Myocyte (in vitro differentiated cells): ENCODE measurements around the gene CNEP1R1. TPM values are rescaled to one million over a fixed set of nuclear protein-coding genes. Genes with fewer than 3 reads are reported as not detected.
A peak's percentile ranks its signal among the peaks of the same experiment; 100 is the strongest.
"Not testable (repeated sequence)": the region's sequence is repeated elsewhere in the genome, so short reads cannot be mapped to it uniquely, and the experiment has no call there.

Experiments
- DNase-seq: peaks from one replicate; pipeline ENCODE4 v3.0.0-alpha.2; 2012; ENCODE audit warnings: low read depth
- polyA plus RNA-seq: library from polyadenylated mRNA; unstranded; fragments of >200 nt; gene quantifications from one replicate; pipeline ENCODE4 v1.2.1, GENCODE V29; 2012; ENCODE audit warnings: missing spikeins
- total RNA-seq: library from RNA; depleted of rRNA; stranded (reverse); fragments of >200 nt; gene quantifications from 2 replicates; pipeline ENCODE4 v1.2.3, GENCODE V29; 2014

The CNEP1R1 gene
- 15.5 and 27.3 TPM in 2 replicates for total RNA-seq
- polyA plus RNA-seq, result 17.9 TPM

GRCh38 chr16:50024684-50025536 lies at the start of gene CNEP1R1:
Gene CNEP1R1 (plus strand): TSS chr16:50025225. CDS start chr16:50025316, 91 bp downstream.
- peak; percentile 98 for DNase-seq

DNA sequence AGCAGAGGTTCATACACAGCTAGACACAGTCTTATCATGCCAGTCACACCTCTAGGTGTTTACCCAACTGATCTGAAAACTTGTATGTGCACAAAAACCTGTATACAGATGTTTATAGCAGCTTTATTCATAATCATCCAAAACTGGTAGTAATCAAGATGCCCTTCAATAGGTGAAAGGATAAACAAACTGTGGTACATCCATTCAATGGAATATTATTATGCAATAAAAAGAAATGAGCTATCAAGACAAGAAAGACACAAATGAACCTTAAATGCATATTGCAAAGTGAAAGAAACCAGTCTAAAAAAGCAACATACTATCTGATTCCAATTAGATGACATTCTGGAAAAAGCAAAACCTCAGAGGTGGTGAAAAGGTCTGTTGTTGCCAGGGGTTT lies 47.6 kb upstream of the CNEP1R1 start:
- no peak for DNase-seq

GRCh38 chr16:49978569-49979326 lies 46.3 kb upstream of the CNEP1R1 start:
- DNase-seq, result no peak

DNA sequence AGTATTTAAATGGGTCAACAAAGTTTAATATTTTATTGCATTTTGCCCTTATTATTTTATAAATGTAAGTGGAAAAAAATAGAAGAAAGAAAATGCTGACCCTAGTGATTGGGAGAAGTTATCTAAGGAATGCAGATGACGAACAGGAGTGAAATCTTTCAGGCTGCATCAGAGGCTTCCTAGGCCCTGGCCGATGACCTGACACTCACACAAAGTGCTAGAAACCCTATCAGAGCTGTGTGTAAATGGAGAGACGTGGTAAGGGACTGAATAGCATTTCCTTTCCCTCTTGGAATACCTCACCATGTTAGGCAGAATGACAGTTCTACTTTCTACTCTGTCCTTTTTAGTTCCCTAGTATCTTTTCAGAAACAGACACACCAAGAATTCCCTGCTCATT lies 44.9 kb upstream of the CNEP1R1 start:
- DNase-seq, result no peak

DNA sequence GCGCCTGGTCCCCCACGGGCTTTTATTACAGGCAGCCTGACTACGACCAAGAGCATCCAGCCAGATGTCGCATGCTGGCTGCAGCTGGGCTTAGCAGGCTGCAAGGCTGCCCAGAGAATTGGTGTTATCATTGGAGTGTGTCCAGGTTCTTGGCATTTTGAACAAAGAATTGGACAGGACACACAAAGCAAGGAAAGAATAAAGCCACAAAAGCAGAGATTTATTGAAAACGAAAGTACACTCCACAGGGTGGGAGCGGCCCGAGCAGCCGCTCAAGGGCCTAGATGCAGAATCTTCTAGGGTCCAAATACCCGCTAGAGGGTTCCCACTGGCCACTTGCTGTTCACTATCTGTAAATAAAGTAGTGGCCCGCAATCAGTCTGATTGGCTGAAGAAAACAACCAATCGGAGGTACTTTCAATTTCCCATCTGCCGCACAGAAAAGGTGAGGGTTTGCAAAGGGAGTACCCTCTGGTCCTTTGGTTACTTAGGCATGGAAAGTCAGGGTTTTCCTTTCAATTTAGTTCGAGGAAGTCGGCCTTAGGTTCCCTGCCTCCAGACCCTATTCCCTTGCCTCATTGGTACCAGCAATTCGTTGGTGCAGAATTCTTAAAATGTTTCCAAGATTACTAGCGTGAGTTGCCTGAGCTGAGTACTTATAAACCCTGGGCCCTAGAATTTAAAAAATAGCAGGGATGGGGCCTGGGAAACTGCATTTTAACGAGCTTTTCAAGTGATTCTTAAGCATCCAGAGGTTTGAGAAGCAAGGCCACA lies 38.5 kb upstream of the CNEP1R1 start:
- peak; percentile 51 for DNase-seq

GRCh38 chr16:49987381-49987780 lies 37.6 kb upstream of the CNEP1R1 start:
- no peak for DNase-seq

DNA sequence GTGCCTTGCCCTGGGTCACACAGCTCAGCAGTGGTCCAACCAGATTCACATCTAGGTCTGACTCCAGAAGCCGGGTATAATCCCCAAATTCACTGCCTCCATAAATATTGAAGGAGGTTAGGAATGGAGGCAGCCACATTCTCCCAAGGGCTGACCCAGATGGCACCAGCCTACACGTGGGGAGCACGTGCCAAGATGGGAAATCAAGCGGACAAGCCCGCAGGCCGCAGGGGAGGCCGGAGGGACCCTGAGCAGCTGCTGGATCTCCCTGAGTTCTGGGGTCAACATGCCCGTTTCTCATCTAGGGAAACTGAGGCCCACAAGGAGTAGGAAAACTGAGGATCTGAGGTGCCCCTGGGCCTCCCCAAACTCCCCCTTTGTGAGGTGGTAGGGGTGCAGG lies 32.2 kb upstream of the CNEP1R1 start:
- DNase-seq, result no peak

- DNase-seq, result no peak
These were observed 31.4 kb upstream of the CNEP1R1 start for GRCh38 chr16:49993579-49993978.

DNA sequence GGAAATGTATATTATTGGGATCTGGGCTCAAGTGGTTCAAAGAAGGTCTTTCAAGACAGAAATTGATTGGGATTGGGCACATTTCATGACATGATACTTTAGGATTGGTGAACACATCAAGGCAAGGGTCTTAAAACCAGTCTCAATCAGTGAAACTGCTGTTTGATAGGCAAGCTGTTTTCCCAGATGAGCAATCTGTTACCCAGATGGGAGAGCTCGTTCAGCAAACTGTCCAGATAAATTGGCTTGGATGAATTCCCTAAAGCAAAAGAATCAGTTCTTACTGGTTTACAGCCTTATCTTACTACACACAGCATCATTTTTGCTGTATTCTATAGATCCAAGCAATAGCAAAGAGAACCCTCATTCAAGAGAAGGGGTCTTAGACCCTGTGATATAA lies 31.0 kb upstream of the CNEP1R1 start:
- no peak for DNase-seq

DNA sequence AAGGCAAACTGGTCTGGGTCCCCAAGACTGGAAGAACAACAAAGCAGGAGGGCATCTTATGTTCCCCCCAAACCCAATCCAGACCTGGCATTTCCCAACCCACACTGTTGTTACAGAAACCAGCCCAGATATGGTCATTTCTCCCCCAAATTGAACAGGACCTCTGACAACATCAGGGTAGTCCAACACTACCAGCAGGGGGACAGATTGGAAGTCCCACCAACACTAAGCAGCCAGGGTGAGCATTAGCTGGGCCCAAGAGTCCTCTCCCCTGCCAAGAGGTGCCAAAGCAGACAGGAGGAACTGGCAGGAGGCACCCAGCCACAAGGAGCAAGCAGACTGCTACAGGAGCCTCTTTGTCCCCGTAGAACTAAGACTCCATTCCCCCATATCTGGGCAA lies 29.3 kb upstream of the CNEP1R1 start:
- no peak for DNase-seq

DNA sequence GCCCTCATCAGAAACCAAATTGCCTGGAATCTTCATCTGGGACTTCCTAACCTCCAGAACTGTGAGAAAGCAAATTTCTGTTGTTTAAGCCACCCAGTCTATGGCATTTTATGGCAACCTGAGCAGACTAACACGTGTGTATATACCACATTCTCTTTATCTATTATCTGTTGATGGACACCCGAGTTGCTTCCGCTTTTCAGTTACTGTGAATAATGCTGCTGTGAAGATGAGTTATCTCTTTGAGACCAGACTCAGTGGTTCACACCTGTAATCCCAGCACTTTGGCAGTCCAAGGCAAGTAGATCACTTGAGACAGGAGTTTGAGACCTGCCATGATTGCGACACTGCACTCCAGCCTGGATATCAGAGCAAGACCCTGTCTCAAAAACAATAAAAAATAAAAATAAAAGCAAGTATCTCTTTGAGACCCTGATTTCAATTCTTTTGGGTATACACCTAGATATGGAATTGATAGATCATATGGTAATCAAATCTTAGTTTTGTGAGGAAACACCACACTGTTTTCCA lies 27.2 kb upstream of the CNEP1R1 start:
- no peak for DNase-seq

DNA sequence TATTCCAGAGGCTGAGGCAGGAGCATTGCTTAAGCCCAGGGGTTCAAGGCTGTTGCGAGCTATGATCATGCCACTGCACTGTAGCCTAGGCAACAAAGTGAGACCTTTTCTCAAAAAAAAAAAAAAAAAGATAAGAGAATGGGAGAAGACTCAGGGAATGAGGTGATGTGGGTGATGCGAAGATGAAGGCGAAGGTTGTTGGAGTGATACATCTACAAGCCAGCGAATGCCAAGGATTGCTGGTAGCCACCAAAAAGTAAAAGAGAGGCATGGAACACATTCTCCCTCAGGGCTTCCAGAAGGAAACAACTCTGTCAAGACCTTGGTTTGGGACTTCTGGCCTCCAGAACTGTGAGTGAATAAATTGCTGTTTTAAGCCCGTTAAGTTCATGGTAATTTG lies 26.0 kb upstream of the CNEP1R1 start:
- DNase-seq, result no peak

- DNase-seq, result no peak
These were observed 23.9 kb upstream of the CNEP1R1 start for GRCh38 chr16:50001144-50001543.

DNA sequence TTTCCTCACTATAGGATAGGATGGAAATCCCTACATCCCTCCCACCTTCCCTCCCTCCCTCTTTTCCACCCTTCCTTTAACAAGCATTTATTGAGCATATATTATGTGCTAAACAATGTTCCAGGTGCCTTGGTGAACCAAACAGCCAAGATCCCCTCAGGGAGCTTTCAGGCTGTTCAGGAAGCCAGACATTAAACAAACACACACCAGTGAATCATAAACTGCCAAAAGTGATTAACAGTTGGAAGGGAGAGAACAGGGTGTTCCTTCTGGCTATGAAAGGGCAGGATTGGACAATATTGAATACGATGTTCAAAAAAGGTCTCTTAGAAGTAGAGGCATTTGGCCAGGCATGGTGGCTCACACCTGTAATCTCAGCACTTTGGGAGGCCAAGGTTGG lies 22.8 kb upstream of the CNEP1R1 start:
- DNase-seq, result no peak

- DNase-seq, result no peak
These were observed 20.8 kb upstream of the CNEP1R1 start for GRCh38 chr16:50004239-50004638.

DNA sequence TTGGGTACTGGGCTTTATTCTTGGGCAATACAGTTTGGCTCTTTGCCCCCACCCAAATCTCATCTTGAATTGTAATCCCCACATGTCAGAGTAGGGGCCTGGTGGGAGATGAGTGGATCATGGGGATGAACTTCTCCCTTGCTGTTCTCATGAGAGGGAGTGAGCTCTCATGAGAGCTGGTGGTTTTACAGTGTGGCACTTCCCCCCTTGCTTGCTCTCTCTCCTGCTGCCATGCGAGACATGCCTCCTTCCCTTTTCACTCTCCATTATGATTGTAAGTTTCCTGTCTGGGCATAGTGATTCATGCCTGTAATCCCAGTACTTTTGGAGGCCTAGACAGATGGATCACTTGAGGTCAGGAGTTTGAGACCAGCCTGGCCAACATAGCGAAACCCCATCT lies 18.1 kb upstream of the CNEP1R1 start:
- DNase-seq, result no peak

DNA sequence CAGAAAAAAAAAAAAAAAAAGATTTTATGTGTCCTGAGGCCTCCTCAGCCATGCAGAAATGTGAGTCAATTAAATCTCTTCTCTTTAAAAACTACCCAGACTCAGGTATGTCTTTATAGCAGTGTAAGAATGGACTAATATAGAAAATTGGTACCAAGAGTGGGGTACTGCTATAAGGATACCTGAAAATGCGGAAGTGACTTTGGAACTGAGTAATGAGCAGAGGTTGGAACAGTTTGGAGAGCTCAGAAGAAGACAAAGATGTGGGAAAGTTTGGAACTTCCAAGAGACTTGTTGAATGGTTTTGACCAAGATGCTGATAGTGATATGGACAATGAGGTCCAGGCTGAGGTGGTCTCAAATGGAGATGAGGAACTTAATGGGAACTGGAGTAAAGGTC lies 17.3 kb upstream of the CNEP1R1 start:
- no peak for DNase-seq

DNA sequence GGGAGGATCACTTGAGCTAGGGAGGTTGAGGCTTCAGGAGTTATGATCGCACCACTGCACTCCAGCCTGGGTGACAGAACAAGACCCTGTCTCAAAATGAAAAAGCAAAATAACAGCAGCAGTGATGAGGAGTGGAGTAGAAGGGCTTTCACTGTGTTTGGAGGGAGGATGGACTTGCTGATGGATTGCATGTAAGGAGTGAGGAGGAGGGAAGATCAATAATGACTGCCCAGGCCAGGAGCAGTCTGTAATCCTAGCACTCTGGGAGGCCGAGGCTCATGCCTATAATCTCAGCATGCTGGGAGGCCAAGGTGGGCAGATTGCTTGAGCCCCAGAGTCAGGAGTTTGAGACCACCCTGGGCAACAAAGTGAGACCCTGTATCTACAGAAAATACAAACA lies 14.8 kb upstream of the CNEP1R1 start:
- DNase-seq, result no peak

DNA sequence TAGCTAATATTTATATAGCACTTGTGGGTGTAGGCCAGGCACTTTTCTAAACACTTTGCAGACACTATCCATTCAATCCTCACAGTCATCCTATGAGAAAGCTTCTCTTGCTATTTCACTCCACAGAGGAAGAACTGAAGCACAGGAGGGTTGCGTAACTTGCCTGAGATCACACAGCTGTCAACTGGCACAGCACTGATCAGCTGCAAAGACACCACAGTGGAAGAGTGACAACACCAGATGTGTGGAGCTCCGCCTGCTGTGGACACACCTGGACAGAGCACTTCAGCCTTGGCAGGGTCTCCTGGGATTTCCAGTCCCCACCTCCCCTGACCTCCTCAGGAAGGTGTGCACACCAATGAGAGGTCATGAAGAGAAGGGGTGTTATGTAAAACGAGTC lies 13.3 kb upstream of the CNEP1R1 start:
- peak; percentile 47 for DNase-seq

- no peak for DNase-seq
These were observed 12.8 kb upstream of the CNEP1R1 start for GRCh38 chr16:50012182-50012581.

DNA sequence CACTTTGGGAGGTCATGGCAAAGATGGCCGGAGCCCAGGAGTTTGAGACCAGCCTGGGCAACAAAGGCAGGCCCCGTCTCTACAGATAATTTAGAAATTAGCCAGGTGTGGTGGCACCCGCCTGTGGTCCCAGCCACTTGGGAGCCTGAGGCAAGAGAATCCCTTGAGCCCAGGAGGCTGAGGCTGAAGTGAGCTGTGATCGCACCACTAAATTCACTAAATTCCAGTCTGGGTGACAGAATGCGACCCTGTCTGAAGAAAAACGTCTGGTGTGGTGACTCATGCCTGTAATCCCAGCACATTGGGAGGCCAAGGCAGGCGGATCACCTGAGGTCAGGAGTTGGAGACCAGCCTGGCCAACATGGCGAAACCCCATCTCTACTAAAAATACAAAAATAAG lies 10.8 kb upstream of the CNEP1R1 start:
- DNase-seq, result not testable (repeated sequence)

GRCh38 chr16:50015631-50016030 lies 9.4 kb upstream of the CNEP1R1 start:
- DNase-seq, result no peak
